Measurements from ENCODE around the gene FOXP1.

GRCh38 chr3:70970171-70970570 lies 613.4 kb downstream of the FOXP1 start:
- TF ChIP-seq FOXK2 (IDR thresholded peaks at IDR 0.05) (no peak), ELF4 (IDR thresholded peaks at IDR 0.05) (no peak), FOXM1 (IDR thresholded peaks at IDR 0.05; ENCODE audit: borderline replicate concordance) (no peak), LEF1 (IDR thresholded peaks at IDR 0.05; ENCODE audit: borderline replicate concordance) (no peak), L3MBTL2 (conservative IDR thresholded peaks at IDR 0.05) (no peak), SP1 (IDR thresholded peaks at IDR 0.05) (no peak)

Data from HEK293T (cell line).